NCI-H128 (cell line): ENCODE results near the gene PRKCB.
"Not testable (repeated sequence)": the region's sequence is repeated elsewhere in the genome, so short reads cannot be mapped to it uniquely, and the experiment has no call there.

Experiments
- DNase-seq: peaks from one replicate; lab custom pipeline; 2025; ENCODE audit not compliant: unreplicated experiment; lab: John Stamatoyannopoulos, UW

PRKCB gene

DNA sequence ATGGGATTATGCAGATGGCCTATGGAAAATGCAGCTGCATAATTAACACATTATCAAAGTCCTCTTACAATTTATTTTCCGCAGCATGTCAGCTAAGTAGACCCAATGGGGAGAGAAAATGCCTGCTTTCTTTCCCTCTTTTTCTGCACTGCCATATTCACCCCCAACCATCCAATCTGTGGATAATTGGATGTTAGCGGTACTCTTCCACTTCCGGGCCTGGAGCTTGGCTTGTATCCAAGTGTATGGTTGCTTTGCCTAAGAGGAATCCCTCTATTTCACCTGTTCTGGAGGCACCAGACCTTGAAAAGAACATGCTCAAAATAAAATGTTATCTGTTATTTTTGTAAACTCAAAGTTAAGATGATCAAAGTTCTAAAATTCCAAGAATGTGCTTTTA lies 379.2 kb downstream of the PRKCB start:
- DNase-seq: no peak

DNA sequence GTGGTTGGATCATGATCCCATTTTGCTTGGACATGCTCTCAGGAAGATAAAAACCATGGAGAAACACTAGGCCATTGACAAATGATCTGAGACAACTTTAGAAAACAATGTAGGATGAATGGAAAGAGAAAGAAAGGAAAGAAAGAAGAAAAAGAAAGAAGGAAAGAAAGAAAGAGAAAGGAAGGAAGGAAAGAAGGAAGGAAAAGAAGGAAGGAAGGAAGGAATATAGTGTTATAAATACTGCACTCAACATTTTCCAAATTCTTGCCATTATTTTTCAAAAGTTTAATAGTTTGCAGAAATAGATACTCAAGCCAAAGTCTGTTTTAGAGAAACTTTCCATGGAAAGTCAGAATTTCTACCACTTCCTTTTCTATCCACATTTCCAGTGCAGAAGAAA lies 381.2 kb downstream of the PRKCB start:
- no peak for DNase-seq

DNA sequence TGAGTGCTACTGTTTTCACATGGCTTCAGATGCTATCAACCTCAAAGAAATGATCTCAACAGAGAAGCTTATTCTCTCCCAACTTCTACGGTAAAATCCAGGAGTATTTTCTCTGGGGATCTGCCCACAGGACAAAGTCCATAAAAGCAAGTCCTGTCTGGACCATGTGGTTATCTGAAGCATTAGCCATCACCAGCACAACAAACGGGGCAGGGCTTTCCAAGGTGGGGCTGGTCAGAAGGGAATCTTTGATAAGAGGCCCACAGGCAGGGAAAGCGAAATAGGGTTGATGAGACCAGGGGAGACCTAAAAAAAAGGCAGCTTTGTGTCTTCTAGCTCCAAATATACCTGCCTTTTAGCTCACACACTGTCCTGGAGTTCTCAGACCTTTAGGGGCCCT lies 381.7 kb downstream of the PRKCB start:
- DNase-seq: no peak

DNA sequence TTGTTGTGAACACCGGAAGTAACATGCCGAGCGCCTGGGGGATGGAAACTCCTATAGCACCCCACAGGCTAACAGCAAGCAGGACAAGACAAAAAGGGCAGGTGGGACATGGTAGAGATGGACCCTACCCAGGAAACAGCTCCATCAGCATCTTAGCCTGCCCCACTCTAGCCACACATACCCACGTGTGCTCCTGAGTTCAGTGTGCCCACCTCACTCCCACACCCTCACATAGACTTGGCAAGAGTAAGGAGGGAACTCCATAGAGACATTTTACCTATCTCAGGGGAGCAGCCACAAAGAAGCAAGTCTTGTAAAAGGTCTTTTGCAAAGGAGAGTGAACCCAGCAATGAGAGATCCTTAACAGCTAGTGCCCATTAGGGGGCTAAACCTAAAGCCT lies 382.5 kb downstream of the PRKCB start:
- no peak for DNase-seq

DNA sequence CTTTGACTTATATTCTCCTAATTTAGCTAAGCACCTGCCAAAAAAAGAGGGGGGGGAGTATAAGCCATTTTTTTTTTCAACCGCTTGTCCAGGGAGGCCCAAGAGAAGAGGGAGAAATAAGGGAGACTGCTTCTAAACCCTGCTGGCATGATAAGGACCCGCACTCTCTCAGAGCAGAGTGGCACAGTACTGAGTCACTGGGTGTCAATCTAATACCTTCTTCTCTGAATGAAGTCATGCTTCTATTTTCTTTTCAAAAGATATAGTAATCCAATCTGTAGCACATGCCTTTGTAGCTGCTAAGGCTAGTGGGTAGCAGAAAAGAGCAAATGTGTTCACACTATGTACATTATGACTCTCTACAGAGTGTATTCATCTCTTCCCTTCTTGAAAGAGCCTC lies 385.4 kb downstream of the PRKCB start:
- no peak for DNase-seq

DNA sequence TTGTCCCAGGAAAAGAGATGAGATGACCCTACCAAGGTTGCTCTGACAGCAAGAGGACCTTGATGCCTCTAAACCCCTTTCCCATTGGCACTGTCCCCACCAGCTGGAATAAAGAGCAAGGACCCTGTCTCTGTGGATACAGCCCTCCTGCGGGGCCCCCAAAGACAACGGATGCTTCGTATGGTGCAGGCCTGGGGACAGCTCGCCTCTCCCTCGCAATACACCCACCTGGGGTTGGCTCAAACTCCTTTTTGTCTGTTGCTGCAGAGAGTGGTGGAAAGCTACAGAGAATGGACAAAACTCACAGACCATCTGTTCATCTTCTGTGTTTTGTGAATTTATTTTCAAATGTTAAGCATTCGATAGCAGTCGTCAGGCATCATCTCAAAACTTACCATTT lies 392.7 kb downstream of the PRKCB start:
- DNase-seq: no peak

DNA sequence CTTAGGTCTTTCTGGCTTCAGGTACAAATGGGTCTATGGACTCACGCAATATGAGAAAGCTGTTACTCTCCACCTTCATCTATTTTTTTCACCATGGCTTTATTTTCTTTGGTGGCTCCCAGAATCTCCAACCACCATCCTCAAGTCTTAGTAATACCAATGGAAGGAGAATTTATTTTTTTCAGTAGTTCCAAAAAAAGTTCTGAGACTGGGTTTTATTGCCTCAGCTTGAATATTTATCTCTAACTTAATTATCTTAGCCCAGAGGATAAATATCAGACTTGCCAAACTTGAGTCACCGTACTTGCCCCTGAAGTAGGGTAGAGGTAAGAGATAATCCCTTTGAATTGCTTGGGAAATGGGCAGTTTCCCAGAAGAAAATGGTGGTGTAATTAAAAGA lies 397.2 kb downstream of the PRKCB start:
- no peak for DNase-seq

DNA sequence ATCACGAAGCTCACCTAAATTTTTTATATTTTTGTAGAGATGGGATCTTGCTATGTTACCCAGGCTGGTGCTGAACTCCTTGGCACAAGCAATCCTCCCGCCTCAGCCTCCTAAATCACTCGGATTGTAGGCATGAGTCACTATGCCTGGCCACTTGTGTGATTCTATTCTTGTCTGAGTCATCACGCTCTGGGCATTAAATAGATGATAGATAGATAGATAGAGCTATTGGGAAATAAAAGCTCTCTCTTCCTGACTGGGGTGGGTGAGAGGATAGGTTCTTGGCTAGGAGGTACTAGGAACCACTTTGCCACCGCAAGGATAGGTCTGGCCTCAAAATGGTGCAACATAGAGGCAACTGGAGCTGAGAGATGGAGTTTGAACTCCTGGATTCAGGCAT lies 399.0 kb downstream of the PRKCB start:
- no peak for DNase-seq

DNA sequence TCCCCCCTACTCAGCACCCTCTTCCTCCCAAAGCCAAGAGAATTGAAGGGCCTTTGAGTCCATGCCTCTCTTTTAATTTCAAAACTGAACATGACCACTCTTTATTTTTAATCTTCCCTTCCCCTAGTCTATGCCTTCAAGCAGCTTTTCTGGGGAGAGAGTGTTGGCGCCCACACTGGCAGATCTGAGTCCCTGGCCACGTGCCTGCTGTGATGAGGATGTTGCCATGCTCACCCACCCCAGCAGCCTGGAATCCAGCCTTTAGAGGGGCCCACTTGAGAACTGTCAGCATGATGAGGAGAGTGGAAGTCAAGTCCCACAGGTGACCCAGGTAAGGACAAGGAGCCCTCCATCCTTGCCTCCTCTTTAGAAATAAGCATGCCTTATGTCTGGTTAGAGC lies 400.0 kb downstream of the PRKCB start:
- DNase-seq: no peak

DNA sequence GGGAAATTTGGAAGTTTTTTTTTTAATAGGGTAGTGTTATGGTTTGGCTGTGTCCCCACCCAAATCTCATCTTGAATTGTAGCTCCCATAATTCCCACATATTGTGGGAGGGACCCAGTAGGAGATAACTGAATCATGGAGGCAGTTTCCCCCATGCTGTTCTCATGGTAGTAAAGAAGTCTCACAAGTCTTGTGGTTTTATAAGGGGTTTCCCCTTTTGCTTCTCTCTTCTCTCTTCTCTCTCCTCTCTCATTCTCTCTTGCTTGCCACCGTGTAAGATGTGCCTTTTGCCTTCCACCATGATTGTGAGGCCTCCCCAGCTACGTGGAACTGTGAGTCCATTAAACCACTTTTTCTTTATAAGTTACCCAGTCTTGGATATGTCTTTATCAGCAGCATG lies 403.1 kb downstream of the PRKCB start:
- DNase-seq: not testable (repeated sequence)

DNA sequence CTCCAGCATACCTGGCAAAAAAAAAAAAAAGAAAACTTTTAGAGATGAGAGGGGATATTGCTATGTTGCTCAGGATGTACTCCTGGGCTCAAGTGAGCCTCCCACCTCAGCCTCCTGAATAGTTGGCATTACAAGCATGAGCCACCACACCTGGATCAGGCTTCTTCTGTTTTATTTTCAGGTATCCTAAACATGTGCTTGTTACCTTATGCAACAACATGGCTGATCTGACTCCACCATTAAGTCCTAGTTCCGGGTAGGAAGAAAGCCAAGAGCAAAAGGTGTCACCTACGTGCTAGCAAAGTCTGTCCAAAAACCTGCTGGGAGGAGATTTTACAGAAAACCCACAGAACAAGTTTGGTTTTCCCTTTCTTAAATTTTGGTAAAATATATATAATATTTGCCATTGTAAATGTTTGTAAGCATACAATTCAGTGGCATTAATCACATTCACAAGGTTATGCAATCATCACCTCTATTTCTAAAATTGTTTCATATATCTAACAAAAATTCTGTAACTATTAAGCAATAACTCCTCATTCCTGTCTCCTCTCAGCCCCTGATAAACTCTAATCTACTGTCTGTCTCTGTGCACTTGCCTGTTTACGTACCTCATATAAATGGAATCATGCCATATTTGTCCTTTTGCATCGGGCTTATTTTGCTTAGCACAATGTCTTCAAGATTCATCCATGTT lies 411.3 kb downstream of the PRKCB start:
- no peak for DNase-seq

DNA sequence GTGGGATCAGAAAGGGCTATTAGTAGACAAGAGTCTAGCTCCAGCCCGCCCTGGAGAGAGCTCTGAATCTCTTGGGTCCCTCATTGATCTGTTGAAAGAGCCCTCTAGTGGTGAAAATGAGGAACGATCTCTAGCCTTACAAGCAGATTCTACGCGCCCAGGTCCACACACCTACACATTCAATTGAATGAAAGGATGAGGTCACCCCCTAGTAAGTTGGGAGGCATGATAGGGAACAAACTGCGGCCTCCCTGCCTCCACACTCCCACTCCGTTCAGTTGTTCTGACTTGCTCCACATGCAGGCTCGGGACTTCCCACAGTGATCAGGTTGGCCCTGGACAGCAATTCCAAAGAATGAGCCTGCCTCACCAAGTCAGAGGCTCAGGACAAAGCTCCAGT lies 417.4 kb downstream of the PRKCB start:
- no peak for DNase-seq

DNA sequence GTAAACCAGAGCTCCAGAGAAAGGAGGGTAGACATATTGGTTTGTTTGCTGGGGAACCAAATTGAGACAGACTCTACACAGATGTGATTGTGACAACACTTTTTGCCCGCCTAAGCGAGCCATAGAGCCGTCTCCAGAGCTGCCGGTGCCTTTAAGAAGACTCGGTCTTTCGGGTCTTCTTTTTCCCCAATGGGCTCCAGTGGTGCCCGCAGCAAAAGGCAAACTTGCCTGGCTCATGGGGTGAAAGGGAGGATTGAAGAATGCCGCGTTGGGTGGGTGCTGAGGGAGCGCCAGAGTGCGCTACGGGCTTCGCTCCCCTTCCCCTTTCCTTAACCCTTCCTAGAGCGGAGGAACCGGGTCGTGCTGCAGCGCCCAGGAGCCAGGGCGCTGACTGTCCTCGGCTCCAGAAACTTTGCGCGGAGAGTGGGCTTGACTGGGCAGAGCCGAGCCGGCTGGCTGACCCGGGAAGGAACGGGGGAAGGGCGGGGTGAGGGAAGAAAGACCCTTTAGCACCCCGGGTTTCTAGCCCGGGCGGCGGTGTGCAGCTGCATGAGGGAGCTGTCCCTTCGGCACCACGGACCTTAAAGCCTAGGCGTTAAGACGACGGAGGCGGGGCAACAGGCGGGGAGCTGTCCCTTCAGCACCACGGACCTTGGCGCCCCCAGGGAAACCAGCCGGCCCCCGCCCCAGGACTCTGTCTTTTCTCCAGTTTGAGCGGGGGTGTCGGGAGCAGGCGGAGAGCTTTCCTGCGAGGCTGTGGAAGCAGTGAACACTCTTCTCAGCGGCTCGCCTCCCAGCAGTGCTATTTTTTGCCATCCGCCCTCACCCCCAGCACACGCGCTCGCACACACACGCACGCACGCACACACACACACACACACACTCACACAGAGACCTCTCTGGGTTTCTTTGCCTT lies 419.9 kb downstream of the PRKCB start, which contains the start of gene CACNG3:
Gene CACNG3, plus strand, starts transcription at position 880 of the 916 bp plus-strand sequence. CDS start 420 bp downstream, outside the sequence.
- DNase-seq: no peak

DNA sequence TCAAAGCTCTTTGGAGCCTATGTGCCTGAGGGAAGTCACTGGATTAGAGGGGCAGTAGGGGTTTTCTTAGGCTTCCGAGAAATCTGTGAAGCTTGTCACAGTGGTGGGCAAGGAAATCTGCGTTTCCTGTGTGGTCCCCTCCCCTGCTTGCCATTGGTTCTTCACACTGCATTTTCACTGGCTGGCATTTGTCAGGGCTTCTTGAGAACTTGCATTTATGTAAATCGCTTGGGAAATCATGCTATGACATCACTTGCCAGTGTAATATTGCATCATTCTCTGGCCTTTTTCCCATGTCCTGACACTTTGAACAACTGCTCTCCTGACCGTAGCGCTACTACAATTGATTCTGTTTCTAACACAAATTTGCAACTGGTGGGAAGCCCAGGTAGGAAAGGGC lies 422.2 kb downstream of the PRKCB start:
- no peak for DNase-seq

DNA sequence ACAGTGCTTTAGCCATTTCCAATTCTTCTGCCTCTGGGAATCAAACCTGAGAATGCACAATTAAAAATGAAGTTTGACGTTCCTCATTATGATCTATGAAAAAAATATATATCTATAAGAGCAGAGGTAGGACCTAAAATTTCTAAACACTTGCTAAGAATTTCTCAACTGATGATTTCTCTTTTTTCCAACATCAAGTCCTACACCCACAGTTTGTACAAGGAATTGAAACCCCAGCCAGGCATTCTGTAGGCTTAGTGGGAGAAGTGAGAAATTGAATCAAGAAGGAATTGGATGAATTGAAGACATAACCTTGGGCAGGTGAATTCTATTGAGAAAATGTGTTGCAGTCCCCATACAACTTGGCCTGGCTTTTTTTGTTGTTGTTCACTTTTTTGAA lies 423.0 kb downstream of the PRKCB start:
- DNase-seq: no peak

DNA sequence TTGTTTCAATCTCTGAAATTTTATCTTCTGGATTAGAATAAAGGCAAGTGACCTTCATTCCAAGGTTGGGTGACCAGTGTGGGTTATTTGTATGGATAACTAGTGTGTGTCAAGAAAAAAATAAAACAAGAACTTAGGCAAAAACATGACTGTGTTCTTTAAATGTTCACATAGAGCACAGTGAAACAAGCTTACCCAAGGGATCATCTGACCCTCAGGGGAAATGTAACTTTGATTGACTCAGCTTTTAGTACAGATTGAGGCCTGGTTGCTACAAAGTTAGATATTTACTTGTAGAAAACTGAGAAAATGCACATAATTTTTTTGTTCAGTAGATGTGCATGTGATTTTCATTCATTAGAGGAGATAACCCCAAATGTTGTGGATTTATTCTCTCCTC lies 427.0 kb downstream of the PRKCB start:
- no peak for DNase-seq
